ENCODE results near the gene DHX8. TPM values are rescaled to one million over a fixed set of nuclear protein-coding genes. Genes with fewer than 3 reads are reported as not detected.

The DHX8 gene
- total RNA-seq, 2 experiments from 2014 or later = 37.0 to 48.3 TPM

- intact Hi-C loops (cut with micrococcal nuclease; ENCODE audit: unreplicated experiment) = no loop called here
Observed at GRCh38 chr17:43570518-43570928, 86.7 kb downstream of the DHX8 start.

GRCh38 chr17:43572368-43572980 lies 88.7 kb downstream of the DHX8 start:
- Histone ChIP-seq H3K36me3 (ENCODE audit: insufficient read depth, low read length) (no peaks in the 10 kb centered on the region), H3K27ac (ENCODE audit: low read depth, low read length, poor library complexity, severe bottlenecking) (no peak overlapping the region), H3K4me2 (ENCODE audit: low read length) (no peak overlapping the region), H3K4me3 (ENCODE audit: low read depth, low read length, poor library complexity, severe bottlenecking) (no peak overlapping the region), H3K79me2 (ENCODE audit: insufficient read depth, low read depth, low read length) (no peaks in the 10 kb centered on the region), H2AFZ (ENCODE audit: low read length) (no peak overlapping the region), H3K9me3 (ENCODE audit: low read length) (no peaks in the 10 kb centered on the region), H3K4me1 (ENCODE audit: insufficient read depth, low read length, poor library complexity, severe bottlenecking) (peaks cover 7% of the 10 kb centered on the region), H3K9me2 (ENCODE audit: insufficient read depth, low read length) (no peaks in the 10 kb centered on the region), H4K20me1 (ENCODE audit: insufficient read depth, low read length) (no peaks in the 10 kb centered on the region)
- no peak for TF ChIP-seq CTCF (conservative IDR thresholded peaks at IDR 0.05; ENCODE audit: low read length)
- ChIA-PET POLR2A (no interaction called here), CTCF (ENCODE audit: unreplicated experiment) (no interaction called here)
- no TSS peak for BruUV-seq (replicated peaks)
- intact Hi-C loops (cut with micrococcal nuclease; ENCODE audit: unreplicated experiment) = no loop called here
- no peak for DNase-seq (ENCODE audit: low spot score)

More at GRCh38 chr17:43570518-43570928, 86.7 kb downstream of the DHX8 start:
- peaks cover 7% of the 10 kb centered on the region for H3K4me1 ChIP-seq (ENCODE audit: insufficient read depth, low read length, poor library complexity, severe bottlenecking)
- BruUV-seq (replicated peaks) = no TSS peak
- no peak overlapping the region for H3K4me2 ChIP-seq (ENCODE audit: low read length)
- ChIA-PET CTCF (ENCODE audit: unreplicated experiment) (no interaction called here), POLR2A (interaction anchor here (0.8 kb wide), 1 partner anchor 115 kb away, joined by 6 read pairs; no protein-coding TSS in a partner anchor)
- no peaks in the 10 kb centered on the region for H3K9me2 ChIP-seq (ENCODE audit: insufficient read depth, low read length)
- no peaks in the 10 kb centered on the region for H3K9me3 ChIP-seq (ENCODE audit: low read length)
- H3K79me2 ChIP-seq (ENCODE audit: insufficient read depth, low read depth, low read length) = no peaks in the 10 kb centered on the region
- H2AFZ ChIP-seq (ENCODE audit: low read length) = no peak overlapping the region
- no peak for DNase-seq (ENCODE audit: low spot score)
- H3K4me3 ChIP-seq (ENCODE audit: low read depth, low read length, poor library complexity, severe bottlenecking) = no peak overlapping the region
- TF ChIP-seq CTCF (conservative IDR thresholded peaks at IDR 0.05; ENCODE audit: low read length) = no peak
- no peak for TF ChIP-seq EZH2phosphoT487 (IDR thresholded peaks at IDR 0.05; ENCODE audit: borderline replicate concordance, low read depth, low read length)
- no peaks in the 10 kb centered on the region for H3K36me3 ChIP-seq (ENCODE audit: insufficient read depth, low read length)
- no peak overlapping the region for H3K27ac ChIP-seq (ENCODE audit: low read depth, low read length, poor library complexity, severe bottlenecking)
- no peaks in the 10 kb centered on the region for H4K20me1 ChIP-seq (ENCODE audit: insufficient read depth, low read length)

- no peaks in the 10 kb centered on the region for H3K36me3 ChIP-seq (ENCODE audit: insufficient read depth, low read length)
- intact Hi-C loops (cut with micrococcal nuclease; ENCODE audit: unreplicated experiment) = no loop called here
- H2AFZ ChIP-seq (ENCODE audit: low read length) = no peak overlapping the region
- H3K4me1 ChIP-seq (ENCODE audit: insufficient read depth, low read length, poor library complexity, severe bottlenecking) = peaks cover 20% of the 10 kb centered on the region
- no peaks in the 10 kb centered on the region for H3K9me3 ChIP-seq (ENCODE audit: low read length)
- DNase-seq (ENCODE audit: low spot score) = no peak
- ChIA-PET CTCF (ENCODE audit: unreplicated experiment) (no interaction called here), POLR2A (no interaction called here)
- H3K9me2 ChIP-seq (ENCODE audit: insufficient read depth, low read length) = no peaks in the 10 kb centered on the region
- TF ChIP-seq CTCF (conservative IDR thresholded peaks at IDR 0.05; ENCODE audit: low read length) (no peak), EZH2phosphoT487 (IDR thresholded peaks at IDR 0.05; ENCODE audit: borderline replicate concordance, low read depth, low read length) (no peak)
- BruUV-seq (replicated peaks) = no TSS peak
- H3K4me2 ChIP-seq (ENCODE audit: low read length) = no peak overlapping the region
- no peak overlapping the region for H3K4me3 ChIP-seq (ENCODE audit: low read depth, low read length, poor library complexity, severe bottlenecking)
- H4K20me1 ChIP-seq (ENCODE audit: insufficient read depth, low read length) = no peaks in the 10 kb centered on the region
- no peak overlapping the region for H3K27ac ChIP-seq (ENCODE audit: low read depth, low read length, poor library complexity, severe bottlenecking)
- H3K79me2 ChIP-seq (ENCODE audit: insufficient read depth, low read depth, low read length) = no peaks in the 10 kb centered on the region
Observed at GRCh38 chr17:43573579-43574321, 90.0 kb downstream of the DHX8 start.

All from OCI-LY7 (cell line).